ENCODE data around the gene ALDH3B1. TPM values are rescaled to one million over a fixed set of nuclear protein-coding genes. Genes with fewer than 3 reads are reported as not detected.

Gene ALDH3B1
- total and polyA plus RNA-seq, 4 donors: 1.6 to 7.1 (median 3.4) TPM

DNA sequence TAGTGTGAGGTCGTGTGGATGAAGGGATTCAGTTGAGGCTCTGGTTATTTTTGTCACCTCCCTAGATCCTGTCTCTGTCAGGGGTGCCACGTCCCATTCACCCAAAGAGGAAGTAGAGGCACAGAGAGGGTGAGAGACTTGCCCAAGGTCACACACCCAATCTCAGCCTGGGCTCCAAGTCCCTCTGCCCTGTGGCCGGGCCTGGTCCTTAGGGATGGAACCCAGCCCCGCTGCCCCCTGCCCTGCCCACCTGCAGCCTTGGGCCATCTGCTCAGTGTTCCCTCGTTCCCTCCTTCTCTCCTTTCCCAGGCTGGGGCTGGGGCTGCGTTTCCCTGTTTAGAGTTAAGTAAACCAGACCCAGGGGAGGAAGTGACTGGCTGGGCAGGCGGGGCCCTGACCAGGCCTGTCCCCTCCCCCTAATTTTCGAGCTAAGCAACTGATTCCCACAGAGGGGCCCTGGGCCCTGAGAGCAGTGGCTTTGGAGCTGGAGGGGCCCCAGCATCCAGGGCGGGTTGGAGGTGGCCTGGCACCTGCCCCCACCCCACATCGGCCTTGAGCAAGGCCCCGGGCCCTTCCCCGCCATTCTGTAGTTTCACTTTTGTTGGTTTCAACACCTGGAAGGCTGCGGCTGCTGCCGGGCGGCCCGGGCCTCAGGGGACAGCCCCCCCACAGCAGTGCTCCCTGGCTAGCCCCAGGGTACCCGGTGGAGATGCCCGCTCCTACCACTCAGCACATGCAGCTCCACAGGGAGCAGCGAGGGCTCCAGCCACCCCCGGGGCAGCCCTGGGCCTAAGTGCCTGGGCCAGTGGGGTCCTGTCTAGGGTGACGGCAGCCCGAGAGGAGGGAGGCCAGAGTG is 30.2 kb downstream of the ALDH3B1 start:
- peak overlapping the region; percentile 93 to 98 for H3K27ac ChIP-seq (ENCODE audit: low read depth in 1 of 2, low read length in 2 of 2)
- no peaks in the 10 kb centered on the region for H3K9me3 ChIP-seq (ENCODE audit: control insufficient read depth in 4 of 4, low read length in 3 of 4)
- peak overlapping the region; percentile 55 to 79 (median 70) for H3K4me3 ChIP-seq (ENCODE audit: low read depth in 1 of 3, low read length in 3 of 3)
- no peaks in the 10 kb centered on the region for H3K27me3 ChIP-seq (ENCODE audit: control insufficient read depth in 4 of 4, insufficient read depth in 4 of 4, low read length in 3 of 4)
- TF ChIP-seq GABPA (IDR thresholded peaks at IDR 0.05 in 1 of 2, conservative IDR thresholded peaks at IDR 0.05 in 1 of 2) (no peak), RXRA (IDR thresholded peaks at IDR 0.05) (no peak), NR2F2 (IDR thresholded peaks at IDR 0.05) (peak; percentile 11), SP1 (IDR thresholded peaks at IDR 0.05) (peak; percentile 20), RAD21 (IDR thresholded peaks at IDR 0.05) (peak in 1 of 2 donors; percentile 24), TAF1 (conservative IDR thresholded peaks at IDR 0.05) (no peak), EGR1 (IDR thresholded peaks at IDR 0.05; ENCODE audit: low read depth in 2 of 2) (no peak), HNF4A (conservative IDR thresholded peaks at IDR 0.05) (peak in 1 of 2 donors; percentile 1), YY1 (IDR thresholded peaks at IDR 0.05) (peak; percentile 38), FOXA1 (IDR thresholded peaks at IDR 0.05) (no peak)
- TF ChIP-seq, protein P1, sequence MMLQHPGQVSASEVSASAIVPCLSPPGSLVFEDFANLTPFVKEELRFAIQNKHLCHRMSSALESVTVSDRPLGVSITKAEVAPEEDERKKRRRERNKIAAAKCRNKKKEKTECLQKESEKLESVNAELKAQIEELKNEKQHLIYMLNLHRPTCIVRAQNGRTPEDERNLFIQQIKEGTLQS (IDR thresholded peaks at IDR 0.05): no peak
- TF ChIP-seq, protein P2, sequence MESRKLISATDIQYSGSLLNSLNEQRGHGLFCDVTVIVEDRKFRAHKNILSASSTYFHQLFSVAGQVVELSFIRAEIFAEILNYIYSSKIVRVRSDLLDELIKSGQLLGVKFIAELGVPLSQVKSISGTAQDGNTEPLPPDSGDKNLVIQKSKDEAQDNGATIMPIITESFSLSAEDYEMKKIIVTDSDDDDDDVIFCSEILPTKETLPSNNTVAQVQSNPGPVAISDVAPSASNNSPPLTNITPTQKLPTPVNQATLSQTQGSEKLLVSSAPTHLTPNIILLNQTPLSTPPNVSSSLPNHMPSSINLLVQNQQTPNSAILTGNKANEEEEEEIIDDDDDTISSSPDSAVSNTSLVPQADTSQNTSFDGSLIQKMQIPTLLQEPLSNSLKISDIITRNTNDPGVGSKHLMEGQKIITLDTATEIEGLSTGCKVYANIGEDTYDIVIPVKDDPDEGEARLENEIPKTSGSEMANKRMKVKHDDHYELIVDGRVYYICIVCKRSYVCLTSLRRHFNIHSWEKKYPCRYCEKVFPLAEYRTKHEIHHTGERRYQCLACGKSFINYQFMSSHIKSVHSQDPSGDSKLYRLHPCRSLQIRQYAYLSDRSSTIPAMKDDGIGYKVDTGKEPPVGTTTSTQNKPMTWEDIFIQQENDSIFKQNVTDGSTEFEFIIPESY (IDR thresholded peaks at IDR 0.05): no peak
- TF ChIP-seq, protein P3, sequence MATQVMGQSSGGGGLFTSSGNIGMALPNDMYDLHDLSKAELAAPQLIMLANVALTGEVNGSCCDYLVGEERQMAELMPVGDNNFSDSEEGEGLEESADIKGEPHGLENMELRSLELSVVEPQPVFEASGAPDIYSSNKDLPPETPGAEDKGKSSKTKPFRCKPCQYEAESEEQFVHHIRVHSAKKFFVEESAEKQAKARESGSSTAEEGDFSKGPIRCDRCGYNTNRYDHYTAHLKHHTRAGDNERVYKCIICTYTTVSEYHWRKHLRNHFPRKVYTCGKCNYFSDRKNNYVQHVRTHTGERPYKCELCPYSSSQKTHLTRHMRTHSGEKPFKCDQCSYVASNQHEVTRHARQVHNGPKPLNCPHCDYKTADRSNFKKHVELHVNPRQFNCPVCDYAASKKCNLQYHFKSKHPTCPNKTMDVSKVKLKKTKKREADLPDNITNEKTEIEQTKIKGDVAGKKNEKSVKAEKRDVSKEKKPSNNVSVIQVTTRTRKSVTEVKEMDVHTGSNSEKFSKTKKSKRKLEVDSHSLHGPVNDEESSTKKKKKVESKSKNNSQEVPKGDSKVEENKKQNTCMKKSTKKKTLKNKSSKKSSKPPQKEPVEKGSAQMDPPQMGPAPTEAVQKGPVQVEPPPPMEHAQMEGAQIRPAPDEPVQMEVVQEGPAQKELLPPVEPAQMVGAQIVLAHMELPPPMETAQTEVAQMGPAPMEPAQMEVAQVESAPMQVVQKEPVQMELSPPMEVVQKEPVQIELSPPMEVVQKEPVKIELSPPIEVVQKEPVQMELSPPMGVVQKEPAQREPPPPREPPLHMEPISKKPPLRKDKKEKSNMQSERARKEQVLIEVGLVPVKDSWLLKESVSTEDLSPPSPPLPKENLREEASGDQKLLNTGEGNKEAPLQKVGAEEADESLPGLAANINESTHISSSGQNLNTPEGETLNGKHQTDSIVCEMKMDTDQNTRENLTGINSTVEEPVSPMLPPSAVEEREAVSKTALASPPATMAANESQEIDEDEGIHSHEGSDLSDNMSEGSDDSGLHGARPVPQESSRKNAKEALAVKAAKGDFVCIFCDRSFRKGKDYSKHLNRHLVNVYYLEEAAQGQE (IDR thresholded peaks at IDR 0.05): peak; percentile 10
- DNase-seq (ENCODE audit: low spot score): peak; percentile 57
- peaks cover 20 to 46% (median 29%) of the 10 kb centered on the region in 4 donors for H3K4me1 ChIP-seq (ENCODE audit: control insufficient read depth in 4 of 4, insufficient read depth in 4 of 4, low read length in 3 of 4)
- H3K36me3 ChIP-seq (ENCODE audit: control insufficient read depth in 4 of 4, insufficient read depth in 3 of 4, low read depth in 1 of 4, low read length in 3 of 4): peaks cover 0 to 17% (median 5%) of the 10 kb centered on the region in 4 donors
- H3K9ac ChIP-seq (ENCODE audit: low read depth in 1 of 2, low read length in 2 of 2): peak overlapping the region; percentile 73 to 80
- WGBS: 10% methylated on average over 22 of the region's 22 CpGs

DNA sequence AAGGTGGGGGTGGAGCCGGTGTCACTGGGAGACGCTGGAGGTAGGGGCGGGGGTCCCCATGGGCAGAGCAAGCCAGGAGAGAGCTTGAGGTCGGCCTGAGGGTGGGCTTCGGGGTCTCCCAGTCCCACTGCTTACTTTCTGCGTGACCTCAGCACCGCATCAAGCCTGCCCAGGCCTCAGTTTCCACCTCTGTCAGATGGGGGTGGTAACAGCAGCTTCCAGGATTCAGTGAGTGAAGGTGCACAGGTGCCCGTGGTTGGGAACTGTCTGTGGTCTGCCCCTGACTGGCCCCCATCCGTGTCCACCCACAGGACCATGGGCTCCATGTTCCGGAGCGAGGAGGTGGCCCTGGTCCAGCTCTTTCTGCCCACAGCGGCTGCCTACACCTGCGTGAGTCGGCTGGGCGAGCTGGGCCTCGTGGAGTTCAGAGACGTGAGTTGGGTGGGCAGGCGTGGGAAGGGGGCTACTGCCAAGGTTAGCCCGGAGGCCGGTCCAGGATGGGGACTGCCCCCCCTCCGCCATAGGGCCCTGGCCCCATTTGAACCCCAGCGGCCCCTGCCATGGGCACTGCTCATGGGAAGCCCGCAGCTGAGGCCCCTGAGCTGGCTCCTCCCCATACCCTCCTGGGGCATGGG is 30.9 kb downstream of the ALDH3B1 start:
- TF ChIP-seq HNF4G (IDR thresholded peaks at IDR 0.05): no peak
- no peak for TF ChIP-seq RXRA (IDR thresholded peaks at IDR 0.05)
- TF ChIP-seq, protein P4, sequence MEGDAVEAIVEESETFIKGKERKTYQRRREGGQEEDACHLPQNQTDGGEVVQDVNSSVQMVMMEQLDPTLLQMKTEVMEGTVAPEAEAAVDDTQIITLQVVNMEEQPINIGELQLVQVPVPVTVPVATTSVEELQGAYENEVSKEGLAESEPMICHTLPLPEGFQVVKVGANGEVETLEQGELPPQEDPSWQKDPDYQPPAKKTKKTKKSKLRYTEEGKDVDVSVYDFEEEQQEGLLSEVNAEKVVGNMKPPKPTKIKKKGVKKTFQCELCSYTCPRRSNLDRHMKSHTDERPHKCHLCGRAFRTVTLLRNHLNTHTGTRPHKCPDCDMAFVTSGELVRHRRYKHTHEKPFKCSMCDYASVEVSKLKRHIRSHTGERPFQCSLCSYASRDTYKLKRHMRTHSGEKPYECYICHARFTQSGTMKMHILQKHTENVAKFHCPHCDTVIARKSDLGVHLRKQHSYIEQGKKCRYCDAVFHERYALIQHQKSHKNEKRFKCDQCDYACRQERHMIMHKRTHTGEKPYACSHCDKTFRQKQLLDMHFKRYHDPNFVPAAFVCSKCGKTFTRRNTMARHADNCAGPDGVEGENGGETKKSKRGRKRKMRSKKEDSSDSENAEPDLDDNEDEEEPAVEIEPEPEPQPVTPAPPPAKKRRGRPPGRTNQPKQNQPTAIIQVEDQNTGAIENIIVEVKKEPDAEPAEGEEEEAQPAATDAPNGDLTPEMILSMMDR (IDR thresholded peaks at IDR 0.05; ENCODE audit: low read depth, low read length, missing input control): no peak
- TF ChIP-seq JUND (IDR thresholded peaks at IDR 0.05): no peak
- TF ChIP-seq, protein P1 (IDR thresholded peaks at IDR 0.05): no peak
- TF ChIP-seq EGR1 (IDR thresholded peaks at IDR 0.05; ENCODE audit: low read depth in 2 of 2): no peak
- TF ChIP-seq YY1 (IDR thresholded peaks at IDR 0.05): no peak
- TF ChIP-seq RAD21 (IDR thresholded peaks at IDR 0.05): no peak
- H3K4me3 ChIP-seq (ENCODE audit: low read depth in 1 of 3, low read length in 3 of 3): peak overlapping the region; percentile 55 to 79 (median 70)
- H3K27ac ChIP-seq (ENCODE audit: low read depth in 1 of 2, low read length in 2 of 2): peak overlapping the region; percentile 93 to 98
- H3K36me3 ChIP-seq (ENCODE audit: control insufficient read depth in 4 of 4, insufficient read depth in 3 of 4, low read depth in 1 of 4, low read length in 3 of 4): peaks cover 0 to 17% (median 5%) of the 10 kb centered on the region in 4 donors
- H3K9ac ChIP-seq (ENCODE audit: low read depth in 1 of 2, low read length in 2 of 2): peak overlapping the region; percentile 73 to 80
- H3K27me3 ChIP-seq (ENCODE audit: control insufficient read depth in 4 of 4, insufficient read depth in 4 of 4, low read length in 3 of 4): no peaks in the 10 kb centered on the region
- peaks cover 20 to 45% (median 29%) of the 10 kb centered on the region in 4 donors for H3K4me1 ChIP-seq (ENCODE audit: control insufficient read depth in 4 of 4, insufficient read depth in 4 of 4, low read length in 3 of 4)
- no peaks in the 10 kb centered on the region for H3K9me3 ChIP-seq (ENCODE audit: control insufficient read depth in 4 of 4, low read length in 3 of 4)
- DNase-seq (ENCODE audit: low spot score): no peak
- WGBS: 86% methylated on average over 23 of the region's 23 CpGs
